ENCODE data around the gene CCDC12.

DNA sequence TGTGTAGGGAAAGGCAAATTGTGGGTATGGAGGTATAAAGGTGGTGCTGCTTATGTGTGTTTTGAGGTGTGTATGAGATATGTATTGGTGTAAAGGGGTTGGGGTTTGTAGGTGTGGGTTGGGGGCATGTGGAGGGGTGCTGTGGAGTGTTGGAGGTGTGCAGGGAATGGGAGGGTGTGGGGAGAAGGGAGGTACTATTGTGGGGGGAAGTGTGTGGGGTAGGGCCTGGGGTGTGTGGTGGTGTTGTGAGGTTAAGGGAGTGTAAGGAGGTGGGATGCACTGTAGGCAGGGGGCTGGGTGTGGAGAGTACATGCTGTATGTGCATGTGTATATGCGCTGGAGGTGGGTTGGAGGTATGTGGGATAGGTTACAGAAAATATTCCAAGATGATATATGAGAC, 15.7 kb downstream of the CCDC12 start:
- TF ChIP-seq, protein P1, sequence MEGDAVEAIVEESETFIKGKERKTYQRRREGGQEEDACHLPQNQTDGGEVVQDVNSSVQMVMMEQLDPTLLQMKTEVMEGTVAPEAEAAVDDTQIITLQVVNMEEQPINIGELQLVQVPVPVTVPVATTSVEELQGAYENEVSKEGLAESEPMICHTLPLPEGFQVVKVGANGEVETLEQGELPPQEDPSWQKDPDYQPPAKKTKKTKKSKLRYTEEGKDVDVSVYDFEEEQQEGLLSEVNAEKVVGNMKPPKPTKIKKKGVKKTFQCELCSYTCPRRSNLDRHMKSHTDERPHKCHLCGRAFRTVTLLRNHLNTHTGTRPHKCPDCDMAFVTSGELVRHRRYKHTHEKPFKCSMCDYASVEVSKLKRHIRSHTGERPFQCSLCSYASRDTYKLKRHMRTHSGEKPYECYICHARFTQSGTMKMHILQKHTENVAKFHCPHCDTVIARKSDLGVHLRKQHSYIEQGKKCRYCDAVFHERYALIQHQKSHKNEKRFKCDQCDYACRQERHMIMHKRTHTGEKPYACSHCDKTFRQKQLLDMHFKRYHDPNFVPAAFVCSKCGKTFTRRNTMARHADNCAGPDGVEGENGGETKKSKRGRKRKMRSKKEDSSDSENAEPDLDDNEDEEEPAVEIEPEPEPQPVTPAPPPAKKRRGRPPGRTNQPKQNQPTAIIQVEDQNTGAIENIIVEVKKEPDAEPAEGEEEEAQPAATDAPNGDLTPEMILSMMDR (IDR thresholded peaks at IDR 0.05; ENCODE audit: low read length), result no peak
- TF ChIP-seq EZH2 (optimal IDR thresholded peaks at IDR 0.05; ENCODE audit: low read depth, low read length), result no peak
- no peak for TF ChIP-seq EZH2phosphoT487 (IDR thresholded peaks at IDR 0.05; ENCODE audit: low read length)
